ENCODE data around the gene PCNT.
"Not testable (repeated sequence)": the region's sequence is repeated elsewhere in the genome, so short reads cannot be mapped to it uniquely, and the experiment has no call there.

The PCNT gene

GRCh38 chr21:46385846-46386733 lies 62.1 kb downstream of the PCNT start:
- no peak for DNase-seq (ENCODE audit: low read depth)

DNA sequence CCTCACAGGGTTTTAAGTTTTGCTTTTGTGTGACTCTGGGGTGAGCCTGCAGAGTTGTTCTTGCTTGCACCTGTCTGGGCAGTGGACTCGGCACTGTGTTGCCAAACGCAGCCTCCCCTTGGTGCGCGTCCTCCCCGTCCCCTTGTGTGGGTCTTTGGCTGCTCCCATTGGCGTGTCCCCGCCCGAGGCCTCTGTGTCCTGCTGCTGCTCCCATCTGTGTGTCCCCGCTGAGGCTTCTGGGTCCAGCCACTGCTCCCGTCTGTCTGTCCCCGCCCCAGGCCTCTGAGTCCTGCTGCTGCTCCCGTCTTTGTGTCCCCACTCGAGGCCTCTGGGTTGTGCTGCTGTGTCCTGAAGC lies 62.8 kb downstream of the PCNT start:
- DNase-seq (ENCODE audit: low read depth) = no peak

- DNase-seq (ENCODE audit: low read depth) = no peak
These were observed 64.4 kb downstream of the PCNT start for GRCh38 chr21:46388206-46388880.

GRCh38 chr21:46388896-46389295 lies 64.9 kb downstream of the PCNT start:
- DNase-seq (ENCODE audit: low read depth) = no peak

DNA sequence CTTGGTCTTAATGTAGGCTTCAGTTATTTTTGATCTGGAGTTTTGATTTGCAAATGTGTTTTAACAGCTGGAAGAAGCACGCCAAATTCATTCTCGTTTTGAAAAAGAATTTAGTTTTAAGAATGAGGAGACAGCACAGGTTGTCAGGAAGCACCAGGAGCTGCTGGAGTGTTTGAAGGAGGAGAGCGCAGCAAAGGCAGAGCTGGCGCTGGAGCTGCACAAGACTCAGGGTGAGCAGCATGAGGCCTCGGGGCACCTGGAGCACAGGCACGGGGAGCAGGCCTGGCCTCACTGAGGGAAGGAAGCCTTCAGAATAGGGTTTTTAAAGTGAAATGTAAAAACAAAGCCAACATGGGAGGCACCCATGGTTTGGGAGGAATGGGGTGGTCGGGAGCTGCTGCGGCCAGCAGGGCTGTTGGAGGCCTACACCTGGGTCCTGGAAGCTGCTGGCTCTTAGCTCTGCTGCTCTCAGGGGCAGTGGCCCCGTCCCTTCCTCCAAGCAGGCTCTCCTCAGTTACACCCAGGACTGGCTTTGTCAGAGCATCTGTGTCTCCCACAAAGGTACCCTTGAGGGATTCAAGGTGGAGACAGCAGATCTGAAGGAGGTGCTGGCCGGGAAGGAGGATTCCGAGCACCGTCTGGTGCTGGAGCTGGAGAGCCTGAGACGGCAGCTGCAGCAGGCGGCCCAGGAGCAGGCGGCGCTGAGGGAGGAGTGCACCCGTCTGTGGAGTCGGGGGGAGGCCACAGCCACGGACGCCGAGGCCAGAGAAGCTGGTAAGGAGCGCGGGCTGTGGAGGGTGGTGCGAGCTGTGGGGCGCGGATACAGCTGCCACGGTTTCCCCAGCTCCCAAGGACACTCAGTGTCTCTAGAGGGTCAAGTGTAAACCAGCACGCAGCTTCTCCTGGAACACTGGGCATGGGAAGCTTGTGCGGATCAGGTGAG lies 66.9 kb downstream of the PCNT start:
- no peak for DNase-seq (ENCODE audit: low read depth)

GRCh38 chr21:46391773-46392172 lies 67.8 kb downstream of the PCNT start:
- DNase-seq (ENCODE audit: low read depth) = no peak

GRCh38 chr21:46392921-46393320 lies 69.0 kb downstream of the PCNT start:
- DNase-seq (ENCODE audit: low read depth) = no peak

- no peak for DNase-seq (ENCODE audit: low read depth)
These were observed 69.5 kb downstream of the PCNT start for GRCh38 chr21:46393451-46393940.

GRCh38 chr21:46393941-46394594 lies 70.1 kb downstream of the PCNT start:
- DNase-seq (ENCODE audit: low read depth) = no peak

- no peak for DNase-seq (ENCODE audit: low read depth)
These were observed 70.7 kb downstream of the PCNT start for GRCh38 chr21:46394595-46395104.

DNA sequence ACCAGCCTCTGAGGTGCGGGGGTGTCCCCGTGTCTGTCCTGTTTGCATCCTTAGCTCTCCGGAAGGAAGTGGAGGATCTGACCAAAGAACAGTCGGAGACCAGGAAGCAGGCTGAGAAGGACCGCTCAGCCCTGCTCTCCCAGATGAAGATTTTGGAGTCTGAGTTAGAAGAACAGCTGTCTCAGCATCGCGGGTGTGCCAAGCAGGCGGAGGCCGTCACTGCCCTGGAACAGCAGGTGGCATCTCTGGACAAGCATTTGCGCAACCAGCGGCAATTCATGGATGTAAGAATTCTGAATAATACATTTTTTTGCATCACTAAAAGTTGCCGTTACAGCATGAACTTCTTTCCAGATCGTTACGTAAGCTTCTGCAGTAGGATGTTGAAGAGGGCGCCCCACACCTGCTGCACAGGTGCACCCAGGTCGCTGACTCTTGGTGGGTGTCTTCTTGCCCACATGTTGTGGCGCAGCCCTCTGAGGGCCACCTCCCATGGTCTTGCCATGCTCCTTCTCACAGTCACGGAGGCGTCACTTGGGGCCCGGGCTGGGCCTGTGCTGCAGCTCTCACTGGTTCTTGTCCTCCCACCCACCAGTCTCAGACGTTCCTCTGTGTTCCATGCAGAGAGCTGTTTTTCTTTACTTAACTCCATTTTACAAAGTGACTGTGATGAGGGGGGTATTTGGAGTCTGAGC lies 73.4 kb downstream of the PCNT start:
- no peak for DNase-seq (ENCODE audit: low read depth)

DNA sequence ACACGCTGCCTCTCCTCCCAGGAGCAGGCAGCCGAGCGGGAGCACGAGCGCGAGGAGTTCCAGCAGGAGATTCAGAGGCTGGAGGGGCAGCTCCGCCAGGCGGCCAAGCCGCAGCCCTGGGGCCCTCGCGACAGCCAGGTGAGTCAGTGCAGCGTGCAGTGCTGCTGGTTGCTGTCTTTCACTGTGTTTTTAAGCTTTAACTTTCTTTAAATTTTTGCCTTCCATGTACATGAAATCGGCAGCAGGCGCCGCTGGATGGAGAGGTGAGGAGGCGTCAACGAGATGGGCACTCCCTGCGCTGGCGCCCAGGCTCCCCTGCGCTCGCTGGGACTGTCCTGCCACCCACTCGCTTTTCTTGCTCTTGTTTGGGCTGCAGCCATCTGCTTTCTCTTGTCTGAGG lies 74.0 kb downstream of the PCNT start:
- DNase-seq (ENCODE audit: low read depth) = no peak

GRCh38 chr21:46399129-46399528 lies 75.2 kb downstream of the PCNT start:
- no peak for DNase-seq (ENCODE audit: low read depth)

DNA sequence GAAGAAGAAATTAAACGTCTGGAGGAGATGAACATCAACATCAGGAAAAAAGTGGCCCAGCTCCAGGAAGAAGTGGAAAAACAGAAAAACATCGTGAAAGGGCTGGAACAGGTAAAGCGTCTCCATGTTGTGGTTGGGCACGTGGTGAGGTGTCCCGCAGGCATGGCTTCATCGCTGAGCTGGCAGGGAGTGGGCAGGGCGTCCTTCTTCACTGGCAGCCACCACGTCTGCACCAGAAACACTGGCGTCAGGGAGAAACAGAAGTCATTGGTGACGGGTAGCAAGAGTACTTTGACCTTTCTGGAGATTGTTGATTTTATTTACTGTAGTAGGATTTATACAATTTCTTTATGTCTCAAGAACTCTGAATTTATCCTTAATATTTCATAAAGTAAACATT lies 75.7 kb downstream of the PCNT start:
- DNase-seq (ENCODE audit: low read depth) = no peak

- DNase-seq (ENCODE audit: low read depth) = no peak
These were observed 77.4 kb downstream of the PCNT start for GRCh38 chr21:46401186-46401910.

DNA sequence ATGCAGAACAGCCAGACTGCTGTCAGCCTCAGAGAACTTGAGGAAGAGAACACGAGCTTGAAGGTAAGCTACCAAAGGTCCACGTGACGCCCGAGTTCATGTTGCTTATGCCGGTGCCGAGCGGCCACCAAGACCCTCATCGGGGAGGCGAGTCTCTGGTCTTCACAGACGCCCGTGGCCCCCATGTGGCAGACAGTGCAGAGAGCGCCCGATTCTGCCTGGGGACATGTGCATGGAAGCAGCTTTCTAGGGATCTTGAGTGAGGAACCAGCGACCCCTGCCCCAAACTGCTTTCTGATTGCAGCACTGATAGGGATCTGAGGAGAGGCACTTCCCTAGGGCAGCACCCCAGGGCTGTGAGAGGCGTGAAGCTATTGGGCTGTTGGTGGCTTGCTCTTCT lies 78.5 kb downstream of the PCNT start:
- no peak for DNase-seq (ENCODE audit: low read depth)

GRCh38 chr21:46403234-46403811 lies 79.4 kb downstream of the PCNT start:
- not testable (repeated sequence) for DNase-seq (ENCODE audit: low read depth)

- no peak for DNase-seq (ENCODE audit: low read depth)
These were observed 80.3 kb downstream of the PCNT start for GRCh38 chr21:46404306-46404705.

- no peak for DNase-seq (ENCODE audit: low read depth)
These were observed 82.0 kb downstream of the PCNT start for GRCh38 chr21:46406001-46406400.

All from stimulated activated CD8-positive, alpha-beta memory T cell treated with anti-CD3 and anti-CD28 coated beads, Interleukin-12 subunit alpha, Interleukin-12 subunit beta, amount 100 ng/mL, for 4 hours (primary cell).